NCI-H1417 (cell line): ENCODE results near the gene WNT2B.

Experiments used
- DNase-seq, 3 experiments: peaks; one replicate each; lab custom pipeline; 2025; lab: John Stamatoyannopoulos, UW

WNT2B gene

GRCh38 chr1:112504661-112505399 lies 3.9 kb upstream of the WNT2B start:
- DNase-seq, result no peak

- no peak for DNase-seq
These were observed 3.4 kb upstream of the WNT2B start for GRCh38 chr1:112505400-112505785.

DNA sequence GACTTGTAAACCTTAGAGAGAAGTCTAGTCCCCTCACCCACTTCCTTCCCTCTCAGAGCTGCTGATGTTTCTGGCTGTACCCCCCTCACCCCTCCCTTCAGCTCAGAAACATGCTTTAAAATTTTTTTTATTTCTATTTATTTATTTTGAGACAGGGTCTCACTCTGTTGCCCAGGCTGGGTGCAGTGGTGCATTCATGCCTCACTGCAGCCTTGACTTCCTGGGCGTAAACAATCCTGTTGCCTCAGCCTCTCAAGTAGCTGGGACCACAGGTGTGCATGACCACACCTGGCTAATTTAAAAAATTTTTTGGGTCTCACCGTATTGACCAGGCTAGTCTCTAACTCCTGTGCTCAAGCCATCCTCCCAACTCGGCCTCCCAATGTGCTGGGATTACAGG lies 2.9 kb upstream of the WNT2B start:
- DNase-seq, result no peak

DNA sequence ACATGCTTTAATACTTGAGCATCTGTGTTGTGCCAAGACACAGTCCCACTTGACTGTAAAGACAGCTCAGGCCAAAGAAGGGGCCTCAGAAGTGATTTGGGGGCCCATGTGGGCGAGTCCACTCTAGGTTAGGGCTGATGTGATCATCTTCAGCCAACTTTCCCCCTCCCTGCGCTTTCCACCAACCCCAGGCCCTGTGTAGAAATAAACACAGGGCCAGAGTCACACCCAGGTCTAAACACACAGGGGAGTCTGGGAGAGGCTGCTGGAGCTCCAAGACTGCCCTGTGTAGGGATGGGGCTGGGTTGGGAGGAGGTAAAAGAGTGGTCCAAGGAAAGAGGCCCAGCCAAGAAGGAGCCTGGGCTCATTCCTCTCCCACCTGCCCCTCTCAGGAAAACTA lies 2.5 kb upstream of the WNT2B start:
- no peak for DNase-seq

DNA sequence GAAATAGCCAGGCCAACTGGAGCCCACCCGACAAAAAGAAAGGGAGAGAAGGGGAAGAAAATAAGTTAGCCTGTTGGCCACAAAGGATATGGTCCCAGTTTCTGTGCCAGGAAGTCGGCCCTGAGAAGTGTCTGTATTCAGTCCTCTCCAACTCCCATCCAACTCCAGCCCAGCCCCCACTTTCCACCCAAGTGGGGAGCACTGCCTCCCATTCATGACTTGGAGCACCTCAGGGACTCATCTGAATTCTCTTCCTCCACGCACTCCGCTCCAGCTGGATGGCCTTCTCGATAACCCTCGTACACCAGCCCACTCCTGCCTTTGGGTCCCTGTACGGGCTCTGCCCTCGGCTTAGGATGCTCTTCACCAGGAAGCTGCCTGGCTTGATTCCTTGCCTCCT lies 2.0 kb upstream of the WNT2B start:
- DNase-seq, result no peak

DNA sequence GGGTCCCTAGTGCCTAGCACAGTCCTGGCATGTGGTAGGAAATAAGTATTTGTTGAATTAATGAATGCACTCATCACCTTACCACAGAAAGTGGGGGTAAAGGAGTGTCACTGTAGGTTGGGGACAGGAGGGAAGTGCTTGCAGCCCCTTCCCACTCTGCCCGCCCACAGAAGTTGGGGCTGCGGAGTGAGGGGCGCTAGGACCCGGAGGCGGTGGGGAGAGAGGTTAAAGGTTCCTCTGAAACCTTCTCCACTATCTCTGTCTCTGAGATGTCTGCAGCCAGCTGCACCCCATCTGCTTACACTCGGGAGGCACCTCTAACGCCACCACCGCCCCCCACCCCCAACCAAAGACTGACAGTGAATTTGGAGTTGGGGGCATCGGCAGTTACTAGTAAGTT lies 1.4 kb upstream of the WNT2B start:
- DNase-seq, result no peak

GRCh38 chr1:112507921-112508277 lies 866 bp upstream of the WNT2B start:
- DNase-seq, result peak in 2 of 3 experiments; percentile 58 to 63

DNA sequence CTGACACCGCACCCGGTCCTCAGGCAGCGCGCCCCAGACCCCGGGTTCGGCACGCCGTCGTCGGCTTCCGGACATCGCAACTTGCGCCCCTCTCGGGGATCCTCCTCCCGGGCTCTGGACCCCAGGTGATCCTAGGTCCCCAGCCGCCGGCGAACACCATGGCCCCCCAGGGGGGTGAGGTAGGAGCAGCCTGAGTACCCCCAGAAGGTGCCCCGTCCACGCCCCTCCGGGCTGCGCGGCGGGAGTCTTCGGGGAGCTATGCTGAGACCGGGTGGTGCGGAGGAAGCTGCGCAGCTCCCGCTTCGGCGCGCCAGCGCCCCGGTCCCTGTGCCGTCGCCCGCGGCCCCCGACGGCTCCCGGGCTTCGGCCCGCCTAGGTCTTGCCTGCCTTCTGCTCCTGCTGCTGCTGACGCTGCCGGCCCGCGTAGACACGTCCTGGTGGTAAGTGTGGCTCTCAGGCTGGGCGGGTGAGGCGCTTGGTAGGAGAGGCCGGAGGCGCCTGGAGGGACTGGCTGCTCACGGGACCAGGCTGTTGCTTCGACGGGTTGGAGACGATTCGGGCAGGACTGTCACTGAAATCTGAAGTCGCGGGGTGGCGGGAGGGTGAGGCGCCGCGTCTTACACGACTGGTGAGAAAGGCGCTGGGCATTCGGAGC lies 367 bp downstream of the WNT2B start:
- DNase-seq, result no peak

GRCh38 chr1:112509660-112510178 lies 954 bp downstream of the WNT2B start:
- no peak for DNase-seq

GRCh38 chr1:112510340-112510739 lies 1.6 kb downstream of the WNT2B start:
- no peak for DNase-seq

- no peak for DNase-seq
These were observed 3.1 kb downstream of the WNT2B start for GRCh38 chr1:112511897-112512296.

DNA sequence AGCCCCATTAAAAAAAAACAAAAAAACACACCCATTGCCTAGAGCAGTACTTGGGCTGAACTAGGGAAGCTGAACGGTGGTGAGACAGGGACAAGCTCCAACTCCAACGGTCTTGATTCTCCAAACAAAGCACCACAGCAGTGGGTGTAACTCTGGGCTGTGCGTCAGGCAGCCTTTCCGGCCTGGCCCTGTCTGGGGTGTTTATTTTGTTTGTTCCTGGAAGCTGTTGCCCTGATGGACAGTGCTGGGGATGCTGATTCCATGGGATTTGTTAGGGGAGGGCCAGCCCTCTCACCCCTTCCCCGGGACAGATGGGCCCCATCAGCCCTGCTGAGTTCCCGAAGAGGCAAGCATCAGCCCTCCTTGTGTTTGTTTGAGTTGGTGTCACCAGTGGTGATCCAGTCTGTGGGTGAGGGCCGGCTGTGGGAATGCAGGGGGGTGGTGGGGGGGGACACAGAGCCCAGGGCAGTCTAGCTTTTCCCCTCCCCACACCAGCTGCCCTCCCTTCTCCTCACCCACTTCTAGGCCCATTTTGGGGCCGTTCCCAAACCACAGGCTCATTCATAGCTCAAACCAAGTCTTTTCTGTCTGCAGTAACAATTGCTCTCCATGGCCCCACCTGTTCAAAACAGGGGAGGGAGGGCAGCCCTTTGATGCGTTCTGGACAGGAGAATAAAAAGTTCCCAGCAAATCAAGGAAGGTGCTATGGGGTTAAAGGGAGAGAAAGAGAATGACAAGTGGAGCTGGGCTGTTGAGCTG lies 4.5 kb downstream of the WNT2B start:
- no peak for DNase-seq

DNA sequence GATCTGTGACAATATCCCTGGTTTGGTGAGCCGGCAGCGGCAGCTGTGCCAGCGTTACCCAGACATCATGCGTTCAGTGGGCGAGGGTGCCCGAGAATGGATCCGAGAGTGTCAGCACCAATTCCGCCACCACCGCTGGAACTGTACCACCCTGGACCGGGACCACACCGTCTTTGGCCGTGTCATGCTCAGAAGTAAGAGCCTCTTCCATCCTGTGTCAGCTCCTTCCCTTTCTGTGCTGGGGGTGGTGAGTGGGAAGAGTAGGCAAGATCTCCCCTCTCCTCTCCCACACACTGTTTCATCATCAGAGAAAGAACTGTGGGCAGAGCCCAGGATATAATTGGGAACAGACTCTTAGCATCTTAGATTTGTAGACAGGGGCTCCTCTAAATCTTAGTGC lies 6.1 kb downstream of the WNT2B start:
- DNase-seq, result no peak

DNA sequence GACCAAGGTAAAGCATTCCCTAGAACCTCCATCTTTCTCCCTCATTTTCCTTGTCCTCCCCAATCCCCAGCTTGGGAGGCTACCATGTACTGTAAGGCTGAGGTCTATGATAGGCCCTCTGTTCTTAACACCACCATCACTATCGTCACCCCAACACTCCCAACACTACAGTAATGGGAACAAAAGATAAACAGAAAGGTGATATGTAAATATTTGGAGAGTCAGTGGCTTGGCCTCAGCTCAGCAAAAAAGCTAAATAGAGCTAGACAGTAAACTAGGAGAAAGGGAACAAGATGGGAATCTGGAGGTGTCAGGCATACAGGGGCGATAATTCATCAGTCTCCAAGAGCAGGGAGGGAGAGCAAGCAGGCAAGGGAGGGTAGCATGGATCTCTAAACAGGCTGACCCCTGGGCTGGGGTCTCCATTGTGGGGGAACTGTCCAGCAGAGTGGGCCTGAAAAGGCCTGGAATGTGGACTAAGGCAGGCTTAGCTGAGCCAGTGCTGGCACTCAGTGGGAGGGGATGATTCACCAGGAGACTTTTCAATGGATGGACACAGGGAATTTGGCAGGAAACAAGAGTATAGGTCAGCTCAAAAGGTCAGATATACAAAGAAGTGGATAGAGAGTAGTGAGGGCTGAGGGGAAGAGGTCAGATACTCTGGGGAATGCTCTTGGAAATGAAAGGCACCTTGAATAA lies 6.7 kb downstream of the WNT2B start:
- no peak for DNase-seq

- no peak for DNase-seq
These were observed 7.4 kb downstream of the WNT2B start for GRCh38 chr1:112516141-112516540.

GRCh38 chr1:112517231-112517630 lies 8.5 kb downstream of the WNT2B start:
- no peak for DNase-seq

- DNase-seq, result no peak
These were observed 8.9 kb downstream of the WNT2B start for GRCh38 chr1:112517646-112518045.

DNA sequence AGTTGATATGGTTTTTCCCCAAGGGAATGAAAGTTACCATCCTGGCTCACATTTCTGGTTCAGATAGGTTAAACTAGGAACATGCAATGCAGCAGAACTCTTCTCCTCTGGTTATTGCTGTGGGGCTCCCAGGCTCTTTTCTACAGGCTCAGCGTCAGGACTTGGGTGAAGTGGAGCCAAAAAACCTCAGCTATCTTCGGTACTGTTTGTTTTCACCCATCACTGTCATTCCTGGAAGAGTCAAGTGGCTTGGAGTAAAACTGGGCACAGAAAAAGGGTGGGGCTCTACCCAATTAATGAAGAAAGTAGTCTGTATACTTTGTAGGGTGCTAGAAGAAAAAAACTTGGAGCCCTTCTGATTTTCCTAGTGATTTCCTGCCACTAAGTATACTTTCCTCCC lies 9.4 kb downstream of the WNT2B start:
- DNase-seq, result peak in 1 of 3 experiments; percentile 2

DNA sequence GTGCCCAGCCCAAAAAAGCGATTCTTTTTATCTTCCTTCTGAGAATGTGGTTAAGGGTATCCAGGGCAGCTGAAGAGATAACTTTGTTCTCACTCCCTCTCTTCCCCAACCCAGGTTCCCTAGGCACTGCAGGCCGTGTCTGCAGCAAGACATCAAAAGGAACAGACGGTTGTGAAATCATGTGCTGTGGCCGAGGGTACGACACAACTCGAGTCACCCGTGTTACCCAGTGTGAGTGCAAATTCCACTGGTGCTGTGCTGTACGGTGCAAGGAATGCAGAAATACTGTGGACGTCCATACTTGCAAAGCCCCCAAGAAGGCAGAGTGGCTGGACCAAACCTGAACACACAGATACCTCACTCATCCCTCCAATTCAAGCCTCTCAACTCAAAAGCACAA lies 11.4 kb downstream of the WNT2B start:
- no peak for DNase-seq

- DNase-seq, result no peak
These were observed 13.9 kb downstream of the WNT2B start for GRCh38 chr1:112522621-112523020.

GRCh38 chr1:112524251-112524650 lies 15.5 kb downstream of the WNT2B start:
- DNase-seq, result no peak

DNA sequence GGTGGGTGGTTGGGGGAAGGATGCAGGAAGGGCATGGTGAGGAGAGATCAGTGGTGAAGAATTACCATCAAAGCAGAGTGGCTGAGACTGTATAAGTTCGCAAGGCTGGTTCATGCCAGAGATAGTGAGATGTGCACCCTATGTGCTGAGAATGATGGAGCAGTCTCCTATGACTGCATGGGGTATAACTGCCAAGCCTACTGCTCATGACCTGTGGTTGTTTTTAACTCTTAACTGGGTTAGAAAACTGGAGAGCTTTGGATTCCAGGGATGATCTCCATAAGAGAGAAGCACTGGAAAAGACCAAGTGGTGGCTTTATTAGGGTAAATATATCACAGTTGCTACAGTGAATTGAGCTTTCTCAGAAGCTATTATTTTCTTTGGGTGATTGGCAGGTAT lies 16.2 kb downstream of the WNT2B start:
- no peak for DNase-seq
